OCI-LY3 (cell line): ENCODE data around the gene CDHR2.
"Not testable (repeated sequence)": the region's sequence is repeated elsewhere in the genome, so short reads cannot be mapped to it uniquely, and the experiment has no call there.

ENCODE experiments used
- CTCF ChIP-seq: fragments of 200-600, 300-600 bp; sonication (generic); IDR thresholded peaks from 2 replicates; pipeline ENCODE4 v1.5.1; 2014; ENCODE audit warnings: antibody characterized with exemption, low read length, low read depth
- EZH2phosphoT487 ChIP-seq: fragments of 200-600 bp; shearing (Covaris generic); IDR thresholded peaks from 2 replicates; pipeline ENCODE4 v1.6.1; 2018; ENCODE audit warnings: antibody characterized with exemption, mixed run types, low read depth

GRCh38 chr5:176550937-176551336, 1.8 kb downstream of the CDHR2 start:
- TF ChIP-seq CTCF, EZH2phosphoT487: not testable (repeated sequence)
